Activated CD4-positive, CD25-positive, alpha-beta regulatory T cell treated with anti-CD3 and anti-CD28 coated beads, Interleukin-2, amount 50 U/mL, for 16 hours (primary cell): ENCODE measurements around the gene TMEM229B.

Experiments used
- DNase-seq: peaks from one replicate; pipeline ENCODE4 v3.0.0-alpha.2; 2020; ENCODE audit warnings: low read depth, low spot score

TMEM229B gene

DNA sequence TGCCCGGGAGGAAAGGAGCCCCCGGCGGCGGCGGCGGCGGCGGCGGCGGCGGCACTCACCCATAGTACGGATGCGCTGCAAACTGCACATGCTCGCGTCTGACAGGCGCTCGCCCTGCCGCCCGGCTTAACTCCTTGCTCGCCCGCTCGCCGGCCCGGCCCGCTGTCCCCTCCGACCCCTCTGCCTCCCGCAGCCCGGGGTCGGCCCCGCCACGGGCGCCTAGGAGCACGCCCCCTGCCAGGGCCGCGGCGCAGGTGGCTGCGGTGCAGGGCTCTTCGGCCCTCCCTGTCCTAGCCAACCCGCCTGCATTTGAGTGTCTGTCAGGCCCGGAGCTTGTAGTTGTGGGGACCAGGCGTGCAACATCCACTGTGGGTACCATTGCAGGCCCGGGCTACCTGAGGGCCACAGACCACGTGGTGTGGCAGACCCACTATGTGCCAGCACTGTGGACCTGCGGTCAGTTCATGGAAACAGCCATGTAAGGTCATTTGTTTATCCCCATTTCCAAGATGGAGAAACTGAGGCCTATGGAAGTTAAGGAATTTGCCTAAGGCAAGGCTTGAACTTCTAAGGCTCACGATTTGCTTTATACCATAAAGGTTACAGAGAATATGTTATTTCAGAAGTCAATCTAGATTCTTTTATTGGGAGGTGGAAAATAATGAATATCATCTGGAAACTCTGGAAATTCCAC, 27.0 kb upstream of the TMEM229B start:
- DNase-seq, result no peak

DNA sequence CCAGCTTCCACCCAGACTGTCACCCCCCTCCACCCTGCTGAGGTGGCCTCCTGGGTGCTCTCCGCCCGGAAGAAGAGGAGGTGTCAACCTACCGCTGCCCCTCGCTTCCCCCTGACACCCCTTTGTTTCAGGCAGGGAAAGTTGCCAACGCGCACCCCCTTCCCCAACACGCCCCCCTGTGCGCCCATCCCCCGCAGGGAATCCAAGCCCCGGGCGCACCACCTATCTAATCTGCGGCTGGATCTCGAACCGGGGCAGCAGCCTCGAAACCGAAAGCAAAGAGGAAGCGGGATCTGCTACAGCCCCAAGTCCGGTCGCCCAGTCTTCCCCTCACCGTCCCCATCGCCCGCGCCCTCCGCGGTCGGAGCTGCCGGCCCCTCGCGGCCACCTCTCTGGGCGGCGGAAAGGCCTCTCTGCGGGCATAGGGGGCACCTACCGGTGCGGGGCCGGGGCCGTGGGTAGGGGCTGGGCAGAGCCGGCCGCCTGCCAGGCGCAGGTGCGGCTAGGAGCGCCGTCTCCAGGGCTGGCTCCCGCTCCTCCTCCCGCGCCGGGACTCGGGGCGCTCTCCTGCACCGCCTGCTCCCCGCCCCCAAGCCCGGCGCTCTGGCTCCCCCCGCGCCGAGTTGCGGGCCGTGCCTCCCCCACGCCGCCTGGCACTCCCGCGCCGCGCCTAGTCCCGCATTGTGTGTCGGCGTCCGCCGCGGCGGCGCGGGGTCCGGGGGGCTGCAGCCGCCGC, 26.3 kb upstream of the TMEM229B start:
- DNase-seq, result no peak

DNA sequence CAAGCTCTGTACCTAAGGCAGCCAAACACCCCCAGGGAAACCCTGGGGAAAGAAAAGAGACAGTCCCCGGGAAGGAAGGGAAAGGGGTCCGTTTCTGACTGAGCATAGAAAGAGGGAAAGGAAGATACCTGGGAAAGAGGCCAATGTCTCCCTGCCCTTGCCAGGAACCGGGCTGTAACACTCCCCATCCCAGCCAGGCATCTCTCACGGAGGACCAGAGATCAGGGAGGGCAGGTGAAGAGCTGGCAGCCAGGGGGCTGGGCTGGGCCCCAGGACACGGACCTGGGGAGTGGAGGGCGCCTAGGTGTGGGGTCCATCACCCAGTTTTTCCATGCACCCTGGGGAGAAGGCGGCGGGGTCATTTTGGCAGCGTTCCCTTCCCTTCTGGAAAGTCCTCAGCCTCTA, 25.7 kb upstream of the TMEM229B start:
- no peak for DNase-seq

DNA sequence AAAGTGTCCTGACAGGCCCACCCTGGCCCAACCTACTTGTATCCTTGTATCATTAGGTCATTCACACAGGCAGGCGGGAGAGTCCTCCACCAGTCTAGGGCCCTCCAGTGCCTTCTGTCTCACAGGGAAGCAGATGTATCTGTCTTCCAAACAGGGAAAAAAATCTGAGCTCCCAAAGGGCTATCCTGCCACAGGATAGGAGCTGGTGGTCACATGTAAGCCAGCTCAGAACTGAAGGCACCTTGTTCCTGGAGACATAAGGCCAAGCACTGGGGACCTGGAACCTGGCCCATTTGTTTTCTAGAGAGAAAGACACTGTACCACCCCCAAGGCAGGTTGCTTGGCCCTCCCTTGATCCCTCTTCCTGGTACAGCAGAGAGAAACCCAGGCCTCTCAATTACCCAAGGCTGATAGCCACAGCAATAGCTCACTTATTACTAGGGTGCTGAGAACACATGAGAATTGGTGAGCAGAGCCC, 25.1 kb upstream of the TMEM229B start:
- DNase-seq, result no peak

DNA sequence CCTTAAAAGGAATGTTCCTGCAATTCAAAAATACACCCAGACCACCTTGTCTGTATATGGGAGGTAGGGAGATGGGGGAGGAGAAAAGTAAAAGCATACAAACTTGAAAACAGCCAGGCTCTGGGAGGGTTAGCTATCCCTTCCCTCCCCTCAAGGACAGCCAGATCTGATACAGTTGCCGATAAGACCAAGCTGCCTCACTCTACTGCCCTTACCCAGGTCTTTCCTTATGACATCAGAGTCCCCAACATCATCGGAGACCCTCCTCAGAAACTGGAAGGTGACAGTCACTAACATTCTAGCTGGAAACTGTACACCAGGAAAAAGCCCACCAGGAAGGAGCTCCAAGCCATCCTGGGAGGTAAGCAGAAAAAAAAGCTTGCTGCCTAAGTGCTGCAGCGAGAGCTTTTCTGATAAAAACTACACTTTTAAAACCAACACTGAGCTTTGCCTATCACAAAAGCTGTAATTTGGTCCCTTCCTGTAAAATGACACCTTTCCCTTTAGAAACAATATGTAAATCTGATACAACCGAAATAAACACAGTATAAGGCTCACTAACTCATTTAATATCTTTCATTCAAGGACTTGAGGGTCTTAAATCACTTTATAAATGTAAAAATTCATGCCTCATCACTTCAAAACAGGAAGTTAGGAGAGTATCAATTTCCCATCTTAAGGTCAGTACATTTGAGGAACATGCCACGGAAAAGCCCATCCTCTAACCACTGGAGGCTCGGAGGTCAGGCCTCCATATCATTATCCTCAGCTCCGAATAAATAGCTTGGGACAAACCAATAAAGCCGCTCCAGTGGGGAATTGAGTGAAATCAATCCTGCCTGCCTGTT, 24.2 kb upstream of the TMEM229B start:
- no peak for DNase-seq

DNA sequence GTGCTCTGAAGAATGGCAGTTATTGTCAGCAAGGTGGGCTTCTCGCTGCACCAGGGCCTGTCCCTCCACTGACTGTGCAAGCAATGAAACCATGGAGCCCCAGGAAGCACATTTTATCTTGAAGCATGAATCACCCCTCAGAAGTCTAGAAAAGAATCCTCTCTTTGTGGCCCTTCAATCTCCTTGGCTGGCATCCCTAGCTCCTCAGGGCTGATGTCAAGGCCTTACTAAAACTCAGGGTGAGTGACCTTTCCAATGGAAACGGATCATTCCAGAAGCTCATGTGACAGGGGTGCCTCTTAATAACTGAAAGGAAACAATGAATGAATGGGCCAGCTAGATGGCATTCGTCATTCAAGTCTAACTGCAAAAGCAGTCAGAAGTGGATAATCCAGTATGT, 22.3 kb upstream of the TMEM229B start:
- DNase-seq, result no peak

DNA sequence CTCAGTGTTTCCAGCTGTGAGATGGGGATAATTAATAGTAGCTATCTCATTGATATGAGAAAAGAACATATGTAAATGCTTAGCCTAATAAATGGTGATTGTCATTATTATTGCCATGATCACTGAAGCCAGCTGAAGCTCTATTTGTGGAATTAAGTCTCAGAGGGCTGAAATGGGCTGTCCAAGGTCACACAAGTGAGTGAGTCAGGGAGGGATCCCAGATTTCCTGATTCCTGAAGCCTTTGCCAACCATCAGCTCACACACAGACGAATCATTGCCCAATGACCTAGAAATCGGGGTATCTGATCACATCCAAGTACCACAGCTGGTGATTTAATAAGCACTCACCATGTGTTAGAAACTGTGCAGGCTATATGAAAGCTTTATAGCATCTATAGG, 21.6 kb upstream of the TMEM229B start:
- DNase-seq, result no peak

DNA sequence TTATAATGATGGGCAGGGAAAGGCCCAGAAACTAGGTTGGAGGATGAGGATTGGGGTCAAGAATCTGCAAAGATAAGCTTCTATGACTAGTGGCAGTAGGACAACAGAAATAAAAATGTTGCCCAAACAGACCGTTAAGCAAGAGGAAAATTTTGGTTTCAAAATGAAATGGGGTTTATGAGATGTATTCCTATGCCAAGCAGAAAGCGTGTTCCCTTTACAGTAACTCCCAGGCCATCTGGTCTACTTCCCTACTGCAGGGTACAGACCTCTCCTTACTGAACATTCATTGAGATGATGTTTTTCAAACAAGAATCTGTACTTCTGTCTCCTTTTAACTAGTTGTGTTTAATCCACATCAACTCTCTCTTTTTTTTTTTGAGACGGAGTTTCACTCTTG, 20.4 kb upstream of the TMEM229B start:
- DNase-seq, result no peak

DNA sequence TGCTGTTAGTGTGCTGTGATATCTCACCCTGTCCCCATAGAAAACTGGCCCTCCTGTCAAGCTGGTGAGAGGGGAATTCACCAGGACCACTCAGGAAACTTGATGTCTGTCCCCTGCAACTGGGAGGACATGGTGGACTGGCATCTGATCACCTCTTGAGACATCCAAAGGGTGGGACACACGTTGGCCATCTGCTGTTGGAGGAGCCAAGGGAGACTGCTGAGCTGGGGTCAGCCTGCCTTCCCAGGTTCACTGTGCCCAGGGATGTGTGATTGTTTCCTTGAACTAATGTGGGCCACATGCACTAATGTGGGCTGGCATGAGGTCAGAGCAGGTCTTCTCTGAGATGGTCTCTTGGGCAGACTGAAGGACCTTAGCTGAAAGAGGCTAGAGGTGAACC, 16.7 kb upstream of the TMEM229B start:
- DNase-seq, result no peak

DNA sequence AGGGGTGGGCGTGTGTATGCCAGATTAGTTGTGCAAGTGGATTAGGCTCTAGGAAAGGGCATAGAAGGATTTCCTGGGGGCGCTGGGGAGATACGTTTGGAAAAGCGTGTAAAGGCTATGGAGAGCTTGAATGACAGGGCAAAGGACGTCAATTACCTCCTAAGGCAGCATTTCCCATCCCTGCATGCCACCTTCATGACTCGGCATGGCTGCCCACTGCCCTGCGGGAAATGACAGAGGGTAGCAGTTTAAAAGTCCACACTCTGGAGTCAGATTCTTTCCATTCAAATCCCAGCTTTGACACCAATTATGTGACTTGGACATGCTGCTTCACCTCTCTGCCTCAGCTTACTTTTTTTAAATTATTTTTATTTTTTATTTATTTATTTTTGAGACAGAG, 14.8 kb upstream of the TMEM229B start:
- no peak for DNase-seq

DNA sequence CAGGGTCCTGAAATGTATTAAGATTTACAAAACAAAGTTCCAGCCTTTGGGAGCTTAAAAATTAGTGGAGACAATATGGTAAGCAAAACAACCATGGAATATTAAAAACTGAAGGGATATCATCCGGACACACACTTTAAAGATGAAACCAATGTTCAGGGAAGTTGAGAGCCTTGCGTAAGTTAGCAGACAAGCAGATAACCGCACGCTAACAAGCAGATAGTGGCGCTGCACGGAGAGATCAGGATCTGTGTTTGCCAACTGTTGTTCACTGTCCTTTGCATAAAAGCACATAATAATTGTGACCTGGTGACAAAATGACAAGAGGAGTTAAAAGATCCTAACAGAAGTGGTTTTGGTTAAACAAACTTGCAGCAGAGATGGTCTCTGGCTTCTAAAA, 14.3 kb upstream of the TMEM229B start:
- DNase-seq, result no peak

DNA sequence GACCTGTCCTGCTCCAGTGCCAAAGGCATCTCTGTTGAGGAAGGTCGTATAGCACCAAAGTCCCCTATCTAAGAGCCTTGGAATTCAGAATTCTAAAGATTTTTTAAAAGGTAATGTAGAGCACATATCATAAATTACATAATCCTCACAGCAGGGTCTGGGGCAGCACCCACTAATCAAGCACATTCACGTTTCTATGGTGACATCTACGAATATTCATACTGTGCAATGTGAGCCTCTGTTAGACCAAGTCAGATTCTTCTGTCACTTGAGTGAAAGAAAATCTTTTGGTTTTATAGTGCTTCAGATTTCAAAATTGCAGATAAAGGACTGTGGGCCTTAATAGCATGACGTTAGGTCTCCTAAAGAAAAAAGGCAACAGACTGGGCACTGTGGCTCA, 13.1 kb upstream of the TMEM229B start:
- DNase-seq, result no peak

DNA sequence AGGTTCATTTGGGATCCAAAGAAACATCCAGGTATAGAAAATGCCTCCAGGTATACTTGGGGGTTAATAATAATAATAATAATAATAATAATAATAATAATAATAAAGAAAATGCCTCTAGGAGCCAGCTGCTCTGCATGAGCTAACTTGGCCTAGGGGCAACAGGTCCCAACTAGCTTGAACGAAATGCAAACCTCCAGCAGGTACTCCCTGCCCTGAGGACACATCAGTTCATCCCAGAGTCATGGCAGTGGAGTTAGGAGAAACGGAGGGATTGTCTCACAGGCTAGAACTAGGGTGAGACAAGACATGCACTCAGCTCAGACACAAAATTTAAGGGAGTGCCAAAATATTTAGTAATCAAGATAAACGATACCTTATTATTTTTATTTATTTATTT, 12.5 kb upstream of the TMEM229B start:
- no peak for DNase-seq

DNA sequence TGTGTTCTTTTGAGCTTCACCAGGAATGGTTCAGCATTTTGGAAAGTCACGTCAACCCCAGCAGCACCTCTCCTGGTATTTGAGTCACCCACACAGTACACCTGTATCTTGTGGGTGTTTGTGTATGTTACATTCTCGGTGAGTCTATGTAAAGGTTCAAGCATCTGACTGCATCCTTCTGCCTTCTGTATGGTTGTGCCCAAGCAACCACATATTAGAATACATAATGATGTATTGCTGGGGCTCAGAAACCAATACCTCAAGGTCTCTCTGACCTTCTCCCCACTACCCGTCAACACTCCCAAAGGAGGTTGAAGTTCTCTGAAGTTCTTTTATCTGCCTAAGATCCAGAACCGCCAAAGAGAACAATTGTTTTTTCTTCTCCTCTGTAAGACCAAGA, 9.2 kb upstream of the TMEM229B start:
- DNase-seq, result no peak

DNA sequence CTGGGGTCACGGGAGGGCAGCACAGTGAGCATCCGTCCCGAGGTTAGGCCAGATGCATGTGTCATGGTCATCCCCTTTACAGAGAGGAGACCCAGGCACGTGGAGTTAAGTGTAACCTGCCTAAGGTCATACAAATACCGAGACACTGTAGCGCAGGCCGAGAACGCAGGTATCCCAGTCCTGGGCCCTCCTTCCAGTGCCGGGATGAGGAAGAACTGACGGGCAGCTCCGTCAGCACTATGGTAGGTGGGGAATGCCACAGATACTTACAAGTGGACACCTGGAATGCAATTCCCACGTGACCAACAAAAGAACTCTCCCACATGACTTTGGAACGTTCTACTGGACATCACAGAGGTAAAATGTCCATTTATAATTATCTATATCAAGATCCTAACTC, 8.7 kb upstream of the TMEM229B start:
- no peak for DNase-seq

DNA sequence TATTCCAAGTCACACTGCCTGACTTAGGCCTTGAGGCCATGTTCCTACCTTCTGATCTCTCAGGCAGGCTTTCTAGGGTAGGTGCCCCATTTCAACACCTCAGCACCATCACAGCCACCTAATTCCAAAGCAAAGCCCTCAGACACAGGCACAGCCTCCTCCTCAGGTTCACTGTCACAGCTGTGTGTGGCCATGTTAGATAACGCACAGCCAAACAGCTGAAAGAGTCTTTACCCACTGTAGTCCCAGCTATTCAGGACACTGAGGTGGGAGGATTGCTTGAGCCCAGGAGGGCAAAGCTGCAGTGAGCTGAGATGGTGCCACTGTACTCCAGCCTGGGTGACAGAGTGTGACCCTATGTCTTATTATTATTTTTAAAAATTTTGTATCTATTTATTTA, 7.3 kb upstream of the TMEM229B start:
- DNase-seq, result no peak

DNA sequence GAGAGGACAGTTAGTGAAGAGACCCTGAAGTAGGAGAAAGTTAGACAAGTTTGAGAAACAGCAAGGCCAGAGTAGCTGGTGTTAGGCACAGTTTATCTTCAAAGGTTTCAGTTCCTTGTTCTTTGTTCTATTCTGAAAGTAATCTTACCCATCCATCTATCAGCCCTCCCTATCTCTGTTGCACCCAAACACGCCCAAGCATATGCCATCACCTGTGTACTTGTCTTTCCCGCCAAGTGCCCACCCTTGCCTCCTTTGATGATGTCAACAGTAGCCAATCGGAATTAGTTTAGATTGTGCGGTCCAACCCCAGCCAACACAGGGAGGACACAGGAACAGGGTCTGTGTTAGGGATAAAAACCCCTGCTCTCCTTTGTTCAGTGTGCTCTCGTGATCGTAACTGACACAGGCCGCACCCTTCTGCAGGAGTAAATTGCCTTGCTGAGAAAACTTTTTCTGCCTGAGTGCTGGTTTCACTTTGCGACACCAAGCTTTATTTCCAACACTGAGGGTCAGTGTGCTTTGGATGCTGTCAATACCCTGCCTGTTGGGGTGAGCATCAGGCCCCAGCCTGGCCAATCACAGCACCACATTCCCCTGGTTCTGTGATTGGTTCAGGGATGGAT, 4.7 kb upstream of the TMEM229B start:
- no peak for DNase-seq

DNA sequence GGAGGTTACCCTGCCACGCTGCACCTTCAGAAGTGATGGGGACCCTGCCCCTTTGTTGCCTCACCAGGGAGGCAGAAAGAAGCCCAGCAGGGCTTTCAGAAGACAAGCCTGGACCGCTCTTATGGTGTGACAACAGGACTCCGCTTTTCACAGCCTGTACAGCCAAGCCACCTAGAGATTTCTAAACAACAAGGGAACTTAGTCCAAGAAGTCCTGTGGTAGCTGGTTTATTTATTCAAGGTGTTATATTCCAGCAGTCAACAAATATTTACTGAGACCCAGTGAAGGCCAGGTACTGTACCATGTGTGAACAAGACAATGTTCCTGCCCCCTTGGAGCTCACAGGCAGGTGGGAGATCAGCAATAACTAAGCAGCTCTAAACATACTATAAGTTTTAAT, 4.0 kb upstream of the TMEM229B start:
- no peak for DNase-seq

DNA sequence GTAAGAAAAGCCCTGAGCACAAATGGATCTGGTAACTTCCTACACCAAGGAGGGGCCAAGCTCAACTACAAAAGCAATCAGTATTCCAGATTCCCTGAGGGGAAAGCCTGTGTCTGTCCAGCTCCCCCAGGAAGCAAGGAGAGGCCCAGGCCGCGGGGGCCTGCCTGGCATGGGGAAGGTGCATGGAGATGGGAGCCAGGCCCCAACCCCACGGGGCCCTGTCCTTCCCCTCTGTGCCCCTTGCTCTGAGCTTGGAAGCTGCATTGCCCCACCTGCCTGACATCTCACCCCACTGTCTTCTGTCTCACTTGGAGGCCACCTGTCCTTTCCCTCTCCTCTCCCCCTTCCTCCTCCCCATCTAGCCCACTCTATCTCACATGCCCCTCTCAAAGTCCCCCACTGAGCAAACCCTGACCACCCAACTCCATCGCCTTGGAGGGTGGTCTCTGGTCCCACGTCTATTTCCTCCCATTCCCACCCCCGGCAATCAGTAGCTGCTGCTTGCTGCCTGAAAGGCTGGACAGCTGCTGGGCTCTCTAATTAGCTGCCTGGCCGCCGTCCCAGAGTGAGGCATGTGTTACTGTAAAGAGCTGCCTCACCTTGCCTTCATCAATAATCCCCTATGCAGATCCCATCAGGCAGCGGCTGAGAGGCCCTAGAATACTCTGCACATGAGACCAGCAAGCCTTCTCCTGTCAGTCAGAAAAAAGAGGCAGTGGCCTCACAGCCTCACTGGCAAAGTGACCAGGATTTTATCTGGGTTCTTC, 3.4 kb upstream of the TMEM229B start:
- no peak for DNase-seq

DNA sequence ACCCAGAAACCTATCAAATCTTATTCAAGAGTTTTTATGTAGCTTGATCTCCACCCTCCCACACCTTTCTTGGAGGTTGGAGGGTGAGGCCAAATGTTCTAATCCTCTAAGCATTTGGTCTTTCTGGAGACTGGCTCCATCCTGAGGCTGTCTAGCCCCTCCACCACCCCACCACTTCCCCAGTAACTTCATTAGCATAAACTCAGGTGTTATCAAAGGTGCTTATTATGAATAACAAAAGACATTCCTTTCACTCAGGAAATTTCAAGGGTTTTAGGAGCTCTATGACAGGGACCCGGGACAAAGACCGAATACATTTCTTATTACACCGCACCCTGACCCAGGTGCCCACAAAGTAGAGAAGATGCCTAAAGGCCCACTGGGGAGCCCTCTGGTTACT, 2.8 kb upstream of the TMEM229B start:
- no peak for DNase-seq

DNA sequence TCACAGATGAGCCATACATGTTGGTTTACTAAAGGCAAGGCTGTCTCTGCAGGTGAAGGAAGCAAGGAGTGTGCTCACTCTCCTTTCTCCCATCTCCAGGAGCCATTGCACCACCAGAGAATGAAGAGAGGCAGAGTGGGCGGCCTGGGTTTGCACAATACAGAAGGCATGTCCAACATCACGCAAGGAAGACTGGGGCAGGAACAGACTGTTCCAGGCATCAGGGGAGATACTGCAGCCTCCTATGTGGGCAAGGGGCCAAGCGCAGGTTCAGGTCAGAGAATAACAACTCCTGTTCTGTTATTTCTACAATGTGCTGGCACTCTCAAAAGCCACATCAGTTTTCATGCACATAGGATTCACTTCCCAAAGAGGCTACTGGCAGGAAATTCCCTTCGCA, 1.7 kb upstream of the TMEM229B start:
- DNase-seq, result no peak
